ENCODE measurements around the gene UNC5C.

DNA sequence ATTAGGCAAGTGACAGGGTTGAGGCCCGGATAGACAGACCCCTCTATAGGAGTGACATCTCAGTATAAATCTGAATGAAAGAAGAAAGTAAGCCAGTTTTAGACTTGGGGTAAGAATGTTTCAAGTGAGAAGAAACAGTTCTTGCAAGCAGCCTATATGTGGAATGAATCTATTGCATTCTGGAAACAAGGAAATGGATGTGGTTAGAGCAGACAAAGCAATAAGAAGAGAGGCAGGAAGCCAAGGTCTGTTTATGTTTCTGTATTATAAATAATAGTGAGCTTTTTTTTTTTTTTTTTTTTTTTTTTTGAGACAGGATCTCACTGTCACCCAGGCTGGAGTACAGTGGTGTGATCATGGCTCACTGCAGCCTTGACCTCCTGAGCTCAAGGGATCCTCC, 255.8 kb downstream of the UNC5C start:
- TF ChIP-seq CTCF (IDR thresholded peaks at IDR 0.05) = no peak
- no peak for TF ChIP-seq POLR2A (IDR thresholded peaks at IDR 0.05)

Data from uterus (tissue), 2 donors.